Erythroblast (primary cell): ENCODE results near the gene FAM90A1.
"Not testable (repeated sequence)": the region's sequence is repeated elsewhere in the genome, so short reads cannot be mapped to it uniquely, and the experiment has no call there.

Experiments
- DNase-seq, 2 experiments: peaks; one replicate each; lab custom pipeline; 2025; lab: John Stamatoyannopoulos, UW
- POLR2A ChIP-seq: IDR thresholded peaks from 2 replicates; pipeline ENCODE4 v1.6.1; 2011; ENCODE audit warnings: mild to moderate bottlenecking, low read length

Gene FAM90A1

DNA sequence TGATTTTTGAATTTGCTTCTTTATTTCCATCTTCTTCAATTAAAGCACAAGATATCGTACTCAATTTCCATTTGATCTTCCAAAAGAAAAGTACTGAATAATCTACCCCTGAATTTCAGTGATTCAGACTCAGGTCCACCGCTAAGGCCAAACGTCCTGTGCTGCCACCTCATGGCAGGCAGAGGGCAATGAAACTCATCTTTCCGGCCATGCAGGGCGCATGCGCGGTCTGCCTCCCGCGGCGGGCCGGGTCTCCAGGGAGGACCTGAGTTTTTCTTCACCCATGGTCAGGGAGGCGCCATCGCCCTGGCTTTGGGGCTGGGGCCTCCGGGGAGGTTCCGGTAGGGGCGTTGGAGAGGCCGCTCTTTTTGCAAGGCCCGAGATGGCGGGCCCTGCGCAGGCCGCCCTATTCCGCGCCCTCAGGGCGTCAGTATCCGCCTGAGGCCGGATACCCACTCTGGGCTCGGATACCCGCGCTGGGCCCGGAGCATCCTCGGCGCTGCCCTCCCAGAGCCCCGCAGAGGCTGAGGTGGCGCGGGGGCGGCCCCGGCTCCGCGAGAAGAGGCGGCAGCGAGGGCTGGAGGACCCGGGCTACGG is 47.3 kb downstream of the FAM90A1 start:
- DNase-seq = peak; percentile 53 to 67
- peak; percentile 23 for TF ChIP-seq POLR2A

DNA sequence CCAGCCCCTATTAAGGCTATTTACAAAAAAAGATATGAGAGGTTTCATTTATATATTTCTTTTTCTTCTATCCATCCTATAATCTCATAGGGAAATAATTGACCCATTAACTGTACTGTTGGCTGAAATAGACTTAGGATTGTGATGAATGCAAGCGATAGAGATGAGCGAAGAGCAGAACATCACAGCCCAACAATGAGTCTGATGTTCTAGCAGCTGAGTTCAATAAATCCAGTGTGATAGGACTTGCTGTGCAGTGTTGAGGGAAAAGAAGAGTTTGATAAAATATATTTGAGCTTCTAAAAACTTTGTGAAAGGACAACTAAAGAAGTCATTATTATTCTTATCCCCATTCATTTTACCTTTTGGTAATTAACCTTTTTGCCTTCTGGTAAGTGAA is 54.5 kb downstream of the FAM90A1 start:
- DNase-seq = not testable (repeated sequence)
